DLD1 (cell line): ENCODE results near the gene CERT1.

Source experiments
- in situ Hi-C: cut with HindIII; loops from 2 replicates; pipeline ENCODE4 v1.10.0; 2017; ENCODE audit warnings: low sequenced_read_pairs

The CERT1 gene

GRCh38 chr5:75414241-75414640 is 97.2 kb downstream of the CERT1 start:
- in situ Hi-C loops: loop anchor here (10.0 kb wide), 1 partner anchor 49 kb away; no protein-coding TSS in a partner anchor

- in situ Hi-C loops: loop anchor here (10.0 kb wide), 1 partner anchor 48 kb away; no protein-coding TSS in a partner anchor
Observed at GRCh38 chr5:75412111-75412990, 99.1 kb downstream of the CERT1 start.

GRCh38 chr5:75405296-75405695 is 106.1 kb downstream of the CERT1 start:
- in situ Hi-C loops: no loop called here

- in situ Hi-C loops: no loop called here
Observed at GRCh38 chr5:75395277-75395676, 116.2 kb downstream of the CERT1 start.

- in situ Hi-C loops: no loop called here
Observed at GRCh38 chr5:75389430-75389829, 122.0 kb downstream of the CERT1 start.

- in situ Hi-C loops: no loop called here
Observed at GRCh38 chr5:75387806-75388205, 123.6 kb downstream of the CERT1 start.

GRCh38 chr5:75384218-75384617 is 127.2 kb downstream of the CERT1 start:
- in situ Hi-C loops: no loop called here

GRCh38 chr5:75381456-75381855 is 130.0 kb downstream of the CERT1 start:
- in situ Hi-C loops: no loop called here

- in situ Hi-C loops: no loop called here
Observed at GRCh38 chr5:75380099-75380498, 131.3 kb downstream of the CERT1 start.

- in situ Hi-C loops: no loop called here
Observed at GRCh38 chr5:75375414-75375813, 136.0 kb downstream of the CERT1 start.

GRCh38 chr5:75374394-75374814 is 137.0 kb downstream of the CERT1 start:
- in situ Hi-C loops: no loop called here

GRCh38 chr5:75373862-75374261 is 137.6 kb downstream of the CERT1 start:
- in situ Hi-C loops: no loop called here

GRCh38 chr5:75368391-75368790 is 143.0 kb downstream of the CERT1 start:
- in situ Hi-C loops: loop anchor here (10.0 kb wide), 1 partner anchor 46 kb away; no protein-coding TSS in a partner anchor

GRCh38 chr5:75367401-75367800 is 144.0 kb downstream of the CERT1 start:
- in situ Hi-C loops: loop anchor here (10.0 kb wide), 1 partner anchor 47 kb away; no protein-coding TSS in a partner anchor

- in situ Hi-C loops: loop anchor here (10.0 kb wide), 1 partner anchor 48 kb away; no protein-coding TSS in a partner anchor
Observed at GRCh38 chr5:75366787-75367186, 144.6 kb downstream of the CERT1 start.

- in situ Hi-C loops: loop anchor here (10.0 kb wide), 1 partner anchor 49 kb away; no protein-coding TSS in a partner anchor
Observed at GRCh38 chr5:75365740-75366139, 145.7 kb downstream of the CERT1 start.

GRCh38 chr5:75364571-75365280 is 146.7 kb downstream of the CERT1 start:
- in situ Hi-C loops: loop anchor here (10.0 kb wide), 1 partner anchor 50 kb away; no protein-coding TSS in a partner anchor

GRCh38 chr5:75363726-75364495 is 147.5 kb downstream of the CERT1 start:
- in situ Hi-C loops: loop anchor here (10.0 kb wide), 1 partner anchor 51 kb away; no protein-coding TSS in a partner anchor

GRCh38 chr5:75363111-75363510 is 148.3 kb downstream of the CERT1 start:
- in situ Hi-C loops: loop anchor here (10.0 kb wide), 1 partner anchor 52 kb away; no protein-coding TSS in a partner anchor

GRCh38 chr5:75362474-75362975 is 148.9 kb downstream of the CERT1 start:
- in situ Hi-C loops: loop anchor here (10.0 kb wide), 1 partner anchor 52 kb away; no protein-coding TSS in a partner anchor
